HG03139 (cell line): ENCODE measurements around the gene SUCLA2.
A peak's percentile ranks its signal among the peaks of the same experiment; 100 is the strongest.
"Not testable (repeated sequence)": the region's sequence is repeated elsewhere in the genome, so short reads cannot be mapped to it uniquely, and the experiment has no call there.

Experiments used
- ATAC-seq: cut with Tn5 transposase; IDR thresholded peaks from one replicate; pipeline ENCODE4 v1.9.1; 2021; ENCODE audit not compliant: unreplicated experiment

SUCLA2 gene

DNA sequence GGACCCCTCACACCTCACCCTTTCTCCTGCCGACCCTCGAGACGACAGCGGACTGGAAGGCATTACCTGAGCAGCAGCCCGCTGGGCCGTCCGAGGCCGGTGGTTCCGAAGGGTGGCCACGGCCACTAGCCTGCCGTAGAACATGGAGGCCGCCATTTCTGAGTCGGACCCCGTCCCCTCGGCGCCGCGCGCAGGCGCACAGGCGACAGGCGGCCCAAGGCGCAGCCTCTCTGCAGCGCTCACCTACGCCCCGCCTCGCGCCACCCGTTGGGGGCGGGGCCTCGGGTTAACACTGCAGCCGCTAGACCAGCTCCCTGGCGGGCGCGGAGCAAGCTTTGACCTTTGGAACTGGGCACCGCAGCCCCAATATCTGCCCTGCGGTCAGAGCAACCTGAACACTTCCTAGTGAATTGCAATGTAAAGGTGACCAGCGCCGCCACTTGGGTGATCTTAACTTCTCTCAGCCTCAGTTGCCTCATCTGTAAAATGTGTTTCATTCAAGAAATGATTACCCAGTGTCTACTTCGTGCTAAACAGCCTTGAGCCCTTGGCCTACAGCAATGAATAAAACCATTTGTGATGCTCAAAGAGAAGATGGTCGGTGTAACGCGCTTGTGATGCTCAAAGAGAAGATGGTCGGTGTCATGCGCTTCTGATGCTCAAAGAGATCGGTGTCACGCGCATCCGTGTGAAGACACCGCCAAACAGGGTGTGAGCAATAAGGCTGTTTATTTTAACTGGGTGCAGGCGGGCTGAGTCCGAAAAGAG, at the start of gene SUCLA2:
SUCLA2 (minus strand) TSS at position 160 of the 768 bp plus-strand sequence; CDS start at position 156, 4 bp downstream.
- peak; percentile 98 for ATAC-seq

DNA sequence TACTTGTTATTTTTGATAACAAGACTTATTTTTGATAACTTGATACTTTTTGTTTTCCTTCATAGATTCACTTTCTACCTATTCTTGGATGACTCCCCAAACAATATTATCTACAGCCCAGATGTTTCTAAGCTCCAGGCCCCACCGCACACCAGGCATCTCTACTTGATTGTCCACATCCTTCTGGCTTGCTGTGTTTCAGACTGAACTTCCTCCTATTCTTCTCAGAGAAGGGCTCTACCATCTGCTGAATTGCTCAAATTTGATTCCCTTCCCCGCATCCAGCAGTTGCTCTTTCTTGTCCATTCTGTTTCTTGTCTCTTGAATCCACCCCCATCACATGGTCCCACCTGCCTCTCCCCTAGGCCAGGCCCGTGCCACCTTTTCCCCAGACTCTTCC, 49.5 kb upstream of the SUCLA2 start:
- no peak for ATAC-seq

DNA sequence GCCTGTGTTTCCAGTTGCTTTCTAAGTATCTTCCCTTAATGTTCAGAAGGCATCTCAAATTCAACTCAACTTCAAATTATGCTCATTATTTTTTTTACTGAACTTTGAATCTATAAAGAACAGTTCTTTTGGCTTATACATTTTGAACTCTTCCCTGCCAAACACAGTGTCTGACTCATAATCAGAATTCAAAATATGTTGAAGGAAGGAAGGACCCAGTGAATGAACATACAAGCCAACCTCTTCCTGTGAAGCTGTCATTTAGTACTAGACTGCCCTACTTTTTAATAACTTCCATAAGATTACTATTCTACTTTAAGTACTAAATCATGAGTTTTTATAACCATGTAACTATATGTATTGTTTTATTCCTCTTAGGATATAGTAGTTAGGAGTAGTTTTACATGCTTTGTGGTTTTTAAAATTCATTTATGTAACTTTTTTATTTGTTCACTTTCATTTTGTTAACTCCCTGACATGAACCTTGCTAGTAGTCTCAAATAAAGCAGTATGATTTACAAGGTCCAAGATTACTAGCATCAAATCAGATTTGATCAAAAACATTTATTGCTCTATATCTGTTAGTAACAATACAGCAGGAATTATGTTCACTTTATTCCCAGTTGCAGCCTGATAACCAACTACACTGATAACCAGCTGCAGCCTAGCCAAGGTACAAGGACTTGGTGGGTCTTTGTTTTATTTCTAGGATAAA, 42.9 kb upstream of the SUCLA2 start:
- no peak for ATAC-seq

DNA sequence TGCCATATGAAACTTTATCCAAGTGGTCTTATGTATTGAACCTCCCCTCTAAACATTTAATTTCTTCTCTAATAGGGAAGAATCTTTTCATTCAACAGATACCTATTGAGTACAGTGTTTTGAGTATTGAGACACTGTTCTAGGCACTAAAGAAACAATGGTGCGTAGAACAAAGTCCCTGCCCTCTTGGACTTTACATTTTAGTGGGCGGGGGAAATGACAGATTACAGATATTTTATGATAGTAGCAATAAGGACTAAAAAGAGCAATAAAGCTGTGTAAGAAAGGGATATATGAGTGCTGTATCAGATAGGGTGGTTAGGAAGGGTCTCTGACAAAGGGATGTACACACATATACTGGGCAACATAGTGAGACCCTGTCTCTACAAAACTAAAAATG, 41.8 kb upstream of the SUCLA2 start:
- no peak for ATAC-seq

DNA sequence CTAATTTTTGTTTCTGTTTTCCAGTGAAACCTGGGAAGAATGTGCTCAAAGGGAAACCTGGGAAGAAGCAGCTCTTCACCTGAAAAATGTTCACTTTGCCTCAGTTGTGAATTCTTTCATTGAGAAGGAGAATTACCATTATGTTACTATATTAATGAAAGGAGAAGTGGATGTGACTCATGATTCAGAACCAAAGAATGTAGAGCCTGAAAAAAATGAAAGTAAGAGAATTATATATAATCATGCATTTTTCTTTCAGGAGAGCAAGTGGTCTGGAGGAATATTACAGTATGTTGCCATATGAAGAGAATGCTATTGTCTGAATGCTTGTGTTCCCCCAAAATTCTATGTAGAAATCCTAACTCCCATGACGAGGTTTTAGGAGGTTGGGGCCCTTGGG, 39.8 kb upstream of the SUCLA2 start:
- no peak for ATAC-seq

DNA sequence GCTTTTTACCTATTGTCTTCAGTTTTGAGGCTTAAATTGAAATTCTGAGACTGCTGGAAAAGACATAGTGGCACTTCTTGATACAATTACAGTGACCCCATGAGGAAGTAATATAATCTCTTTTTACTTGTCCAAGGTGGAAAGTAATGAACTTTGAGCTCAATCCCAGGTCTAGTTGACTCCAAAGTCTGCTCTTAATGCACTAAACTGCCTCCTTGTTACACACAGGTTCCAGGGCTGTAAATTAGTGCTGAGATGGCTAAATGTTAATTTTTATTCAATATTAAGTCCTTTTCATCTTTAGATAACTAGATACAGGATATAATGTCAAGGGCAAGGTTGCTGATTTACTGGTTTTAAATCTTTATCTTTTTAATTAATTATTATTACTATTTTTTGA, 39.0 kb upstream of the SUCLA2 start:
- no peak for ATAC-seq

DNA sequence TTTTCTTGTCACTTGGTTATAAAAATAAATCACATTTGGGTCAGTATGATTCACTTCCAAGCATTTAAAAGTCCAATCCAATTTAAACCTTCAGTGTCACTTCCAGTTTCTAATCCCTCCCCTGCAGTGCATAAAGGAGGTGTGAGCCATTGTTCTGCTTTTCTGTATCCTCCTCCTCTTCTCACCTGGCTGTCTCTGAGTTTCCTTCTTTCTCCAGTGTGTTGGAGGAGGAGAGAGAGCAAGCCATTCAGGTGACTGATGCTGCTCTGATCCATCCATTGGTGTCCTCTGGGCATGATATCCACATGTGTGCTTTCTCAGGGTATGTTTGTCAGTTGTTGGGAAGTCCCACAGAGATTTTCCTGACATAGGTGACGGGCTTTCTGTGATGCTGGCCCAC, 37.7 kb upstream of the SUCLA2 start:
- ATAC-seq: no peak

DNA sequence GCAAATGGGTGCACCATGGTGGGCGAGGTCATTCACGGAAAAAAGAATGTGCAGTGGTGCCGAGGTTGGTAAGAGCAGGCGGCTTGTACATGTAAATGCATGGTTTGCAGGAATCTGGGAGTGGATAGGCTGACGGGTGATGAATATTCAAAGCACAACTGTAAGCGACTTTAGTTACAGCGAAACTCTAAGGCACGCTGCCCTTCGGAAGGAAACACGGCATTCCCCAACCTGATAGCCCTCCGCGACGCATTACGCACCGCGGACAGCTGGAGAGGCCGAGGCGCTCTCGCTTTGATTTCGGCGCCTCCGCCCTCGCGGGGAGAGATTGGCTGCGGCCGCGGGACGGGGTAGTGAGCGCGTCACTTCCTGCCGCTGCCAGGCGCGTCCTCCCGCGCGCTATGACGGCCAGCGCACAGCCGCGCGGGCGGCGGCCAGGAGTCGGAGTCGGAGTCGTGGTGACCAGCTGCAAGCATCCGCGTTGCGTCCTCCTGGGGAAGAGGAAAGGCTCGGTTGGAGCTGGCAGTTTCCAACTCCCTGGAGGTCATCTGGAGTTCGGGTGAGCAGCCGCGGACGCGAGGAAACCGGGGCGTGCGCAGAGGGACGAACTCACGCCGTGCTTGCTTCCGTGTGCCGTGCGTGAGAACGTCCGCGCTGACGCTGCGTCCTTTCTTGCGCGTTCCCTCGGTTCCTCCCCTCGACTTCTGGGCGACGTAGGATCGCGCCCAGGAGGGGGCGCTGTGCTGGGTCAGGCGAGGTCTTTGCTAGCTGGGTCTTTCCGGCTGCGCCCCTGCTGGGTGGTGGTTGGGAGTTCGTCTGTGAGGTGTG, 36.5 kb upstream of the SUCLA2 start, which contains the start of gene NUDT15:
NUDT15 (plus strand) TSS at position 381 of the 828 bp plus-strand sequence; CDS start at position 402, 21 bp downstream.
- ATAC-seq: peak; percentile 93

DNA sequence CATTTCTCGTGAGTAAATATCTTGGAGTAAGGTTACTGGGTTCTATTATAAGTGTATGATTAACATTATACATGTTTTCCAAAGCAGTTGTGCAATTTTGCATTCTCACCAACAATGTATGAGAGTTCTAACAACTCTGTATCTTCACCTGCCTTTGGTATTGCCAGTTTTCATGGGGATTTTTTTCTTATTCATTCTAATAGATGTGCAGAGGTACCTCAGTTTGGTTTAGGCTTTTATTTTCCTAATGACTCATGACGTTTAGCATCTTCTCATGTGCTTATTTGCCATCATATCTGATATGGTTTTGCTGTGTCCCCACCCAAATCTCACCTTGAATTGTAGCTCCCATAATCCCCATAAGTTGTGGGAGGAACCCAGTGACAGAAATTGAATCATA, 28.8 kb upstream of the SUCLA2 start:
- no peak for ATAC-seq

DNA sequence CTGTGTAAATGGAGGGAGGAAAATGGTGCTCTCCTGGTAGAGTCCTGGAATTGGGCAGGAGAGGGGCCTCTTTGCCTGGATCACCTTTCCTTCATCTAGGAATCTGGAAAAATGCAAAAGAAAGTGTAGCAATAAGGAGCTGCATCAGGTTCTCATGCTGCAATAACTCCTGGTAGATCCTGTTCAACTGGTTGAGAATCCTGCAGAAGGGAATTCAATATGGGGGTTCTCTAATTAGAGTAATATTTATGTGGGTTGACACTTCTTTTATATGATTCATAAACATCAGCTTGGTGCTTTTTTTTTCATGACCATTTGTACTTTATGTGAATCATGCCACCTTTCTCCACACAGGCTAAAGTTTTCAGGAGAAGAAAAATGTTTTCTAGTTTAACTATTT, 27.0 kb upstream of the SUCLA2 start:
- ATAC-seq: no peak

DNA sequence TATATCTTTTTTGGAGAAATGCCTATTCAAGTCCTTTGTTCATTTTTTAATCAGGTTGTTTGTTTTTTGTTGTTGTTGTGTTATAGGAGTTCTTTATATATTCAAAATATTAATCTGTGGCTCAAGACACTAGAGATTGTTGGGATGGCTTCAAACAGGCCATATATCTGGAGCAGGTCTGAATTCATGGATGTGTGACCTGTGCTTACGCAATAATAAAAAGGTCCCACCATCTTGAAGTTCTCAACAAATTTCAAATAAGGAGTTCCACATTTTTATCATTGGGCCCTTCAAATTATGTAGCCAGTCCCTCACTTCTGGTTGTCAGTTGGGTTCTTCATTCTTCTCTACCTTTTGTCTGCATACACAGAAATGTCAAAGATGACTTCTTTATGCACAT, 18.7 kb upstream of the SUCLA2 start:
- ATAC-seq: no peak

DNA sequence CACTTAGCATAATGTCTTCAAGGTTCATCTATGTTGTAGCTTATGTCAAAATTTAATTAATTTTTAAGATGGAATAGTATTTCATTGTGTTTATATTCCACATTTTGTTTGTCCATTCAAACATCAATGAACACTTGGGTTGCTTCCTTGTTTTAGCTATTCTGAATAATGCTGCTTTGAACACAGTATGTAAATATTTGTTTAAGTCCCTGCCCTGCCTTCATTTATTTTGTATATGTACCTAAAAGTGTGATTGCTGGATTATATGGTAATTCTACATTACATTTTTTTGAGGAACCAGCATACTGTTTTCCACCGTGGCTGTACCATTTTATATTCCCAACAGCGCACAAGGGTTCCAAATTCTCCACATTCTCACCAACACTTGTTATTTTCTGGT, 17.6 kb upstream of the SUCLA2 start:
- ATAC-seq: no peak

DNA sequence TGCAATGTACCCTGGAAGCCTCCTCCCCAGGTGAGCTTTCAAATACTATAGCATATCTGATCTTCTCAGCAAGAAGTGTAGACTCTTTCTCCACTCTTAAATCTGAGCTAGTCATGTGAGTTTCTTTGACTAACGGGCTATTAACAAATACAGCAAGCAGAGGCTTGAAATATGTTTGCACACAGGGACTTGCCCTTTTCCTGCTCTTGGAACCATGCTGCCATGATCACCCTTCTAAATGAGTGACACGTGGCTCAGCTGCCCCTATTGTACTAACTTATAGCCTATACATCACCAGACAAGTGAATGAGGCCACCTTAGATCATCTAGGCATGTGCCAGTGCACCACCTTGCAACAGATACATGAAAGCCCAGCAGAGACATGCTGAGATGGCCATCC, 13.3 kb upstream of the SUCLA2 start:
- ATAC-seq: no peak

DNA sequence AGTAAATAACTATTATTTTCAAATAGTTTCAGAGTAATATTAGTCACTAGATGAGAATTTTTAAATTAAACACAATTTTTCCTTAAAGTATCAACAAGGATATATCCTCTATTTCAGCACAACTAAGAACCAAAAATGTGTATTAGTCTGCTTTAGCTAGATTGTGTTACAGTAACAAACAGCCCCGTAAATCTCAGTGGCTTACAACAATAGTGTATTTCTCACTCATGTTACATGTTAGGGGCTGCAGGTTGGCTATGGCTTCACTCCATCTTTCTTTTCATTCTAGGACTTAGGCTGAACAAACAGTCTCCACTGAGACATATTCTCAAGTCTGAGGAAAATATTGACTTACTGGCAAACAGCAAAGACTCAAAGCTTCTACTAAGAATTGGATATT, 11.6 kb upstream of the SUCLA2 start:
- ATAC-seq: no peak

DNA sequence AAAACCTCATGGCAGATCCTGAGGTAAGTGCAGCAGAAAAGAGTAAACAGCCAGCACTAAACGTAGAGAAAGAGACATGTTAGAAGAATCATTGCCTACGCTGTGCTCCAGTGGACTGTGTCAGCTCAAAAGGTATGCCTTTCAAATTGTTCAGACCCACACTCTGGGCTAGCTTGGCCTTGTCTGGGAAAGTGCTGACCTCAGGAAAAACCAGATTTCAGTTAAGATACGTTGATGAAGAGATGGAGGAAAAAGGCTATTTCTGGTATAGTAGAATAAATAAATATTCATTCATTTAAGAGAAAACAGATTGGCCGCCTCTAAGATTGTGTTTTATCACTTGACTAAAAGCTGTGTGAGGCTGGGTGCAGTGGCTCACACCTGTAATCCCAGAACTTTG, 9.6 kb upstream of the SUCLA2 start:
- no peak for ATAC-seq

DNA sequence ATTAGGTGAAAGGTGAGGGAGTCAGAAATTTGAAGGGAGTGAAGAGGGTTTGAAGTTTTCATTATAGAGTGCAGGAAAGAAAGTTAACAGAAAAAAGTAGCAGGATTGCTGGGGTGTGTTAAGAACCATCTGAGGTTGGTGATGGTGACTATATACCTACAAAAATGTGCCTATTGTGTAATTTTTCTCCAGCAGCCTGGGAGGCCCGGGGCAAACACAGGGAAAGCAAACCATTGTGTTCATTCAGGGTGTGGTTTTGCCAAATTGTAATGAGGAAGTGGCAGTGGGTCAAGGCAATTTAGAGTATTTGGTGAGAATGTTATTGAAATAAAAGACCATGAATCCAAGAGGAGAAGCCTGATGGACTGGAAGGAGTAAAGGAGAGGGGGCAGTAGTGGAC, 8.2 kb upstream of the SUCLA2 start:
- ATAC-seq: no peak

DNA sequence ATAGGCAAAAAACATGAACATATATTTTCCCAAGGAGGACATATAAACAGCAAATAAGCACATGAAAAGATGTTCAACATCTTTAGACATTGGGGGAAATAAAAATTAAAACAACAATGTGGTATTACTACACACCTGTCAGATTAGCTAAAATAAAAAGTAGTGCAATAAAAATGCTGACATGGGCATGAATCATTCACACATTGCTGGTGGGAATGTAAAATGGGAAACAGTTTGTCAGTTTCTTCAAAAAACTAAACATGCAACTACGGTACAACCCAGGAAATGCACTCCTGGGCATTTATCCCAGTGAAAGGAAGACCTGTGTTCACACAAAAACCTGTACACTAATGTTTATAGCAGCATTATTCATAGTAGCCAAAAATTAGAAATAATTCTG, 5.3 kb upstream of the SUCLA2 start:
- ATAC-seq: no peak

DNA sequence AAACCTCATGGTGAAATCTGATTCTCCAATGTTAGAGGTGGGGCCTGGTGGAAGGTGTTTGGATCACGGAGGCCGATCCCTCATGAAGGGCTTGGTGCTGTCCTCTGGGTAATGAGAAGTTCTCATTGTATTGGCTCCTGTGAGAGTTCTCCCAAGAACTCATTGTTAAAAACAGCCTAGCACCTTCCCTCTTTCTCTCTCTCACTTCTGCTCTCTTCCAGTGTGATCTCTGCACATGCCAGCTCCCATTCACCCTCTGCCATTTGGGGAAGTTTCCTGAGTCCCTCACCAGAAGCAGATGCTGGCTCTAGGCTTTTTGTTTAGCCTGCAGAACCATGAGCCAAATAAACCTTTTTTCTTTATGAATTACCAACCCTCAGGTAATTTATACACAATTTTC, 3.1 kb upstream of the SUCLA2 start:
- ATAC-seq: no peak

DNA sequence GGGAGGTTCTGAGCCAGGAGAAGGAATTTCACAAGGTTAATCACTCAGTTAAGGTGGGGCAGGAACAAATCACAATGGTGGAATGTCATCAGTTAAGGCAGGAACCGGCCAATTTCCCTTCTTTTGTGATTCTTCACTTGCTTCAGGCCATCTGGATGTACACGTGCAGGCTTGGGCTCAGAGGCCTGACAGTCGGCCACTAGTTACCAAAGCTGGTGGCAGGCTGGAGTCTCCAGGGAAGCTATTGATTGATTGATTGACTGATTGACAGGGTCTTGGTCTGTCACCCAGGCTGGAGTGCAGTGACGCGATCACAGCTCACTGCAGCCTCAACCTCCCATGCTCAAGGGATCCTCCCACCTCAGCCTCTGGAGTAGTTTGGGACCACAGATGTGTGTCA, 926 bp upstream of the SUCLA2 start:
- not testable (repeated sequence) for ATAC-seq

DNA sequence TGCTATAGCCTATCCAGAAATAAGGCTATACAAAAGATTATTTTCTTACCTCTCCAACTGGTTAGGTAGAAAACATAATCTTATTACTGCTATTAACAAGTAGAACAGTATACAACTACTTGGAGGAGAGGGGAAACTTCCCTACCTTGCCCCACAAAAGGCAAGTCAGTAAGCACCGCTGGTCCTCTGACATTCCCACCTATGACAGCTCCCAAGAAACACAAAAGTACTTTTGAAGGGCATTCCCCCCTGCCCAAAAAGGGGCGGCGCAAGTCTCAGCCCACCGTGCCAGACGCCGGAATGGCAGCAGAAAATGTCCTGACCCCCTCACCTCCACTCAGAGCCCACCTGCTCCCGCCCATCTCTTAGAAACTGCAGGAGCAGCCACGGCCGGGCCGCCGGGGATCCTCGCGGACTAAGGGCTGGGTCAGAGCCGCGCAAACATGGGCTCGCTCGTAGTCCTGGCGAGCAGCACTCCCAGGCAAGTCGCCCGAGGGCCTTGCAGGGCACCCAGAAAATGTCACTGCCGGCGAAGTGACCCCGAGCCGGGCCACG, 437 bp downstream of the SUCLA2 start:
- peak; percentile 27 for ATAC-seq

DNA sequence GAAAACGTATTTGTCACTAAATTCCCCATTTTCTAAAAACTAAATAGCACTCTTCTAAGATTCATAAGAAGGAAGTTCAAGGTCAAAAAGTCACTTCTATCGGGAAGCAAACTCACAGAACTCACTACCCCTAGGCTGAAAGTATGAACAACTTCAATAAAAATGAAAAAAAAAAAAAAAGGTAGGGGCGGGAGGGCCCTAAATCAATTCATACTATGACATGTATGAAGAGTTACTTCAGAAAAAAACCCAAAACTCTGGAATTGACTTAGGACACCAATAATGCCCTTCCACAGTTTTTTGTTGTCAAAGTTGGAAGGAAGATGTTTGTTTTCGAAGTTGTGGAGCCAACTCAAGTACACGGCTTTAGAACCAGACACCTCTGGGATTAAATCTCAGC, 1.1 kb downstream of the SUCLA2 start:
- ATAC-seq: no peak
